OCI-LY3 (cell line): Measurements from ENCODE around the gene KLHL29.

Experiments used
- CTCF ChIP-seq: fragments of 200-600, 300-600 bp; sonication (generic); IDR thresholded peaks from 2 replicates; pipeline ENCODE4 v1.5.1; 2014; ENCODE audit warnings: antibody characterized with exemption, low read length, low read depth
- EZH2phosphoT487 ChIP-seq: fragments of 200-600 bp; shearing (Covaris generic); IDR thresholded peaks from 2 replicates; pipeline ENCODE4 v1.6.1; 2018; ENCODE audit warnings: antibody characterized with exemption, mixed run types, low read depth

- no peak for TF ChIP-seq CTCF
- TF ChIP-seq EZH2phosphoT487 = no peak
Measured at GRCh38 chr2:23388756-23389514, 4.0 kb downstream of the KLHL29 start.
